ENCODE measurements around the gene PHACTR1.

PHACTR1 gene

GRCh38 chr6:13034316-13034715, 317.7 kb downstream of the PHACTR1 start:
- DNase-seq: no peak

GRCh38 chr6:13035606-13036005, 319.0 kb downstream of the PHACTR1 start:
- DNase-seq: no peak

GRCh38 chr6:13038315-13038714, 321.7 kb downstream of the PHACTR1 start:
- DNase-seq: no peak

GRCh38 chr6:13038741-13039190, 322.2 kb downstream of the PHACTR1 start:
- no peak for DNase-seq

GRCh38 chr6:13044390-13044789, 327.8 kb downstream of the PHACTR1 start:
- peak; percentile 23 to 58 (median 40) for DNase-seq

- no peak for DNase-seq
Measured at GRCh38 chr6:13044896-13045295, 328.3 kb downstream of the PHACTR1 start.

GRCh38 chr6:13045676-13046075, 329.1 kb downstream of the PHACTR1 start:
- peak in 2 of 4 experiments; percentile 10 to 23 for DNase-seq

GRCh38 chr6:13046084-13046483, 329.5 kb downstream of the PHACTR1 start:
- no peak for DNase-seq

GRCh38 chr6:13048113-13048512, 331.5 kb downstream of the PHACTR1 start:
- no peak for DNase-seq

GRCh38 chr6:13049666-13050254, 333.2 kb downstream of the PHACTR1 start:
- no peak for DNase-seq

- DNase-seq: no peak
Measured at GRCh38 chr6:13053006-13053461, 336.5 kb downstream of the PHACTR1 start.

- DNase-seq: no peak
Measured at GRCh38 chr6:13058051-13058450, 341.5 kb downstream of the PHACTR1 start.

- no peak for DNase-seq
Measured at GRCh38 chr6:13059026-13059425, 342.5 kb downstream of the PHACTR1 start.

GRCh38 chr6:13063300-13063918, 346.8 kb downstream of the PHACTR1 start:
- DNase-seq: no peak

GRCh38 chr6:13065581-13065980, 349.0 kb downstream of the PHACTR1 start:
- no peak for DNase-seq

GRCh38 chr6:13066050-13066449, 349.5 kb downstream of the PHACTR1 start:
- no peak for DNase-seq

- no peak for DNase-seq
Measured at GRCh38 chr6:13066820-13067219, 350.3 kb downstream of the PHACTR1 start.

- DNase-seq: peak; percentile 23 to 56 (median 44)
Measured at GRCh38 chr6:13068586-13069210, 352.1 kb downstream of the PHACTR1 start.

- DNase-seq: no peak
Measured at GRCh38 chr6:13071550-13072345, 355.2 kb downstream of the PHACTR1 start.

GRCh38 chr6:13072686-13073347, 356.2 kb downstream of the PHACTR1 start:
- no peak for DNase-seq

- peak in 3 of 4 experiments; percentile 11 to 55 (median 29) for DNase-seq
Measured at GRCh38 chr6:13074415-13075140, 358.0 kb downstream of the PHACTR1 start.

All from suppressor macrophage (primary cell).